ENCODE data around the gene CORO7. TPM values are rescaled to one million over a fixed set of nuclear protein-coding genes. Genes with fewer than 3 reads are reported as not detected.
"Not testable (repeated sequence)": the region's sequence is repeated elsewhere in the genome, so short reads cannot be mapped to it uniquely, and the experiment has no call there.

CORO7 gene
- polyA plus RNA-seq, 3 donors = 10.1 to 23.6 (median 18.6) TPM

GRCh38 chr16:4407543-4408322 lies 8.7 kb downstream of the CORO7 start:
- 82 to 87% (median 84%) methylated on average over 21 to 22 of the region's 22 CpGs for WGBS, 3 donors
- no peak overlapping the region for H3K27ac ChIP-seq (ENCODE audit: low read depth, low read length)

DNA sequence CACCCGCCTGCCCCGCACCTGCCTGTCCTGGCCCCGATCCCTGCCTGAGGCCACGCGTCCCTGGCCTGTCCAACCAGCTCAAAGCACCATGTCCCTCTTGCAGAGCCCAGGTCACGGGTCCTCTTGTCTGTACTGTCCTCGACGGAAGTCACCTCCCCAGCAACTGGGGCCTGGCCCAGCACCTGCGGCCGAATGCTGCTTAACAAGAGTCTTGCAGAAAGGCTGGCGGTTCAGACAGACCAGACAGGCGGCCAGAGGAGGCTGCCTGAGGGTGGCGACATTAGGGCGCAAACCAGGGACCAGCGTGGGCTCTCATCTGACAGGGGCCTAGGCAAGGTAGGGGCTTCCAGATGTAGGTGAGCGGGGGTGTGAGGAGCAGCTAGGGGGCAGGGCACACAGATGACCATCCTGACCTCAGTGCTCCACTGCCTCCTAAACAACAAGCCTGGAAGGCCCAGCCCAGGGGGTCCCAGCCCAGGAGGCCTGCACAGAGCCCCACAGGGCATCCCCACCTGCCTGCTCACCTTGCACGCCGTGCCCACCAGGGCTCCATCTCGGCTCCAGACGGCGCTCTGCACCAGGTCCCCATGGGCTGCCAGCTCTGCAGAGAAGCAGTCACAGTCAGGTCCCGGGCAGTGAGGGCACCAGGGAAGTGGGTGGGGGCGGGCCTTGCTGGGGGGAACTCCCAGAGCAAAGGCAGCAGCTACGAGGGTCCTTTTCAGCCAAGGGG lies 11.3 kb downstream of the CORO7 start:
- 90 to 92% (median 90%) methylated on average over 23 to 24 of the region's 24 CpGs for WGBS, 3 donors
- H3K27ac ChIP-seq (ENCODE audit: low read depth, low read length) = no peak overlapping the region

DNA sequence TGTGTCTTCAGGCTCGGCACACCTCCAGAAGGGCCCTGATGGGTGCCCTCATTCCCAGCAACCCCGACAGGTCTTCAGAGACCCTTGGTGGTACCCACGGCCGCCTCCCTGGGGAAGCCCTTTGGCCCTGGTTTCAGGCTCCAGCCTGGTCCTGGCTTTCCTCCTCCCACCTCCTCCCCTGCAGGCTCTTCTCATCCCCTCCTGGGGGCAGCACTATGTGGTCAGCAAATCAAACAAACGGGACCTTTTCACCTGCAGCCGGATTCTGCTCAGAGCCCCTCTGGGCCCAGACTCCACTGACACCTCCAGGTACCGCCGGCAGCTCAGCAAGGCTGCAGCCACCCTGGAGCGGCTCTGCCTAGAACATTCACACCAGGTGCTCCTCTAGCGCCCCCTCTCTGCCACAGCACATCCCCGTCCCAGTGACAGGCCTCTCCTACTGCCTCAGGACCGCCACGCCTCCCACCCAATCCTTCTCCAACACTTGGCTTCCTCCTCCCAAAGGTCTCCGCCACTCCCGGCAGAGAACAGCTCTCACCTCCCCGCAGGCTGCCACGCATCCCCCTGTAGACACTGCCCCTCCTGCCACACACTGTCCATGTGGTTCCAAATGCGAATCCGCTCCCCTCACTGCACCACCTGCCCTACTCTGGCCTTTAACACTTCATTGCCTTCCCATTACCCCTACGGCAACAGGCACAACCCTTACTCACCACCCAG lies 12.0 kb downstream of the CORO7 start:
- no peak overlapping the region for H3K27ac ChIP-seq (ENCODE audit: low read depth, low read length)
- 74 to 83% (median 83%) methylated on average over 20 of the region's 20 CpGs for WGBS, 3 donors

- H3K27ac ChIP-seq (ENCODE audit: low read depth, low read length) = no peak overlapping the region
- 78 to 87% (median 86%) methylated on average over 24 of the region's 24 CpGs for WGBS, 3 donors
These were observed 13.1 kb downstream of the CORO7 start for GRCh38 chr16:4403133-4403949.

DNA sequence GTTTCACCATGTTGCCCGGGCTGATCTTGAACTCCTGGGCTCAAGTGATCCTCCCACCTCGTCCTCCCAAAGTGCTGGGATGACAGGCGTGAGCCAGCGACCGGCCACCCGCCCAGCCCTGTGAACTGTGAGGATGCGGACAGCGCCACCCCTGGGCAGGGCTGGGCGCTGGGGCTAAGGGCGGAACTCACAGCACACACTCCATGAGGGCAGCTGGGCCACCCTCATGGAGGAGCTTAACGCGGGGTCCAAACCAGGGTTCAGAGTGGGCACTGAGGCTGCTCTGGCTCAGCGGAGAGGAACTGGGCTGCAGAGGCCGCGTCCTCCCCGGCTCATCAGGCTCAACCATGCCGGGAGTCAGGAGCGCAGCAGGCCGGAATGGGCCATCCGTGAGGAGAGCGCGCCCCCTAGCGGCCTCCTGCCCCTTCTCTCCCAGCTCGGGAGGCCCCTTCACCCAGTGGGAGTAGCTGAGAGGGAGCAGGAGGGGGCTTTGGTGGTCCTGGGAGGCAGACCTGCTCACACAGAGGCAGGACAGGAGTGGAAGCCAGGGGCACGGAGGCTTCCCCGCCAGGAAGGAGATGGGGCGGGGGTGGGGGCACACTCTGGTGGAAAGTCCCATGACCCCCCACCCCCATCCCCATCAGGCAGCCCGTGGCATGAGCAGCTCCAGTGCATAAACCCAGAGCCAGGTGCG lies 13.8 kb downstream of the CORO7 start:
- WGBS, 3 donors = 18 to 33% (median 27%) methylated on average over 26 to 29 of the region's 29 CpGs
- H3K27ac ChIP-seq (ENCODE audit: low read depth, low read length) = no peak overlapping the region

DNA sequence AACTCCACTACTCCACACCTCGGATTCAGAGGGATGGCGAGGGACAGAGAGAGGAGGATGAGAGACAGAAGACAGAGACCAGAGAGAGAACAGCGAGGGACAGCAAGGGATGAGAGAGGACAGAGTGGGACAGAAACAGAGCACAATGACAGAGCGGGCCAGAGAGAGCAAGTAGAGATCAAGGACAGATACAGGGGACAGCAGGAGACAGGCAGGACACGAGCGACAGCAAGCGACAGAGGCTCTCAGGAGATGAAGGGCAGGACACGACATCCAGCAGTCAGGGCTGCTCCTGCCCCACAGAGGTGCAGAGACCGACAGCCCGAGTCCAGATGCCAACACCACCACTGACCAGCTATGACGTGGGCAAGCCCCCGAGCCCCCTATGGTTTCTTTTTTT lies 14.9 kb downstream of the CORO7 start:
- 92 to 99% (median 94%) methylated on average over 12 of the region's 12 CpGs for WGBS, 3 donors
- H3K27ac ChIP-seq (ENCODE audit: low read depth, low read length) = no peak overlapping the region

DNA sequence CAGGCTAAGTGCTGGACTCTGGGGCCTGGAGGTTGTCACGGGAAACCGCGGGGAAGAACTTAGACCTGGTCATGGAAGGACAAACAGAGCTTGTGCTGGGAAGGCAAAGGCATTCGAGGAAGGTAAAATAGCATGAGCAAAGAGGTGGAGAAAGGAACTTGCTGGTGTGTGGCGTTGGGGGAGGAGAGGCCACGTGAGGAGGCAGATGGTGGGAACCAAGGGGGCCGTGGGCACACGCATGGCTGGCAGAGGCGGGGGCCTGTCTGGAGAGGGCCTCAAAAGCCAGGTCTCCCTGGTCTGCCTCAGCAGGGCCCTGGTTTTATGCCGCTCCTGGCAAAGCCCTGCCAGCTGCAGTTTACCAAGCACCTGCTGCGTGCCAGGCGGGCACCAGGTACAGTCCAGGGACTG lies 15.3 kb downstream of the CORO7 start:
- 91 to 94% (median 92%) methylated on average over 9 to 12 of the region's 12 CpGs for WGBS, 3 donors
- no peak overlapping the region for H3K27ac ChIP-seq (ENCODE audit: low read depth, low read length)

DNA sequence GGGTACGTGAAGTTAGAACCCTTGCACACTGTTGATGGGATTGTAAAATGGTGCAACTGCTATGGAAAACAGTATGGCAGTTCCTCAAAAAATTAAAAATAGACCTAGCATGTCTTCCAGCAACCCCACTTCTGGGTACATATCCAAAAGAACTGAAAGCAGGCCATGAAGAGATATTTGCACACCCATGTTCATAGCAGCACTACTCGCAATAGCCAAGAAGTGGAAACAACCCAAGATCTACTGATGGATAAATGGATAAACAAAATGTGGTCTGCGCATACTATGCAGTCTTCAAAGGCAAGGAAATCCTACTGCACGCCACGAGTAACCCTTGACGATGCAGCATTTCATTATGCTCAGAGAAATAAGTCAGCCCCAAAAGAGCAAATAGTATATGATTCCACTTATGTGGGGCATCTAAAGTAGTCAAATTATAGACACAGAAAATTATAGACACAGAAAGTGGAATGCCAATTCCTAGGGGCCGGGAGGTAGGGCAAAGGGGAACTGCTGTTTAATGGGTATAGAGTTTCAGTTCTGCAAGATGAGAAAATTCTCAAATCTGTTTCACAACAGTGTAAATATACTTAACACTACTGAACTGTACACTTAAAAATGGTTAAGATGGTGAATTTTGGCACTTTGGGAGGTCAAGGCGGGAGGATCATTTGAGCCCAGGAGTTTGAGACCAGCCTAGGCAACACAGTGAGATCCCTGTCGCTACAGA lies 17.2 kb downstream of the CORO7 start:
- 90 to 95% (median 94%) methylated on average over 9 of the region's 9 CpGs for WGBS, 3 donors
- no peak overlapping the region for H3K27ac ChIP-seq (ENCODE audit: low read depth, low read length)

DNA sequence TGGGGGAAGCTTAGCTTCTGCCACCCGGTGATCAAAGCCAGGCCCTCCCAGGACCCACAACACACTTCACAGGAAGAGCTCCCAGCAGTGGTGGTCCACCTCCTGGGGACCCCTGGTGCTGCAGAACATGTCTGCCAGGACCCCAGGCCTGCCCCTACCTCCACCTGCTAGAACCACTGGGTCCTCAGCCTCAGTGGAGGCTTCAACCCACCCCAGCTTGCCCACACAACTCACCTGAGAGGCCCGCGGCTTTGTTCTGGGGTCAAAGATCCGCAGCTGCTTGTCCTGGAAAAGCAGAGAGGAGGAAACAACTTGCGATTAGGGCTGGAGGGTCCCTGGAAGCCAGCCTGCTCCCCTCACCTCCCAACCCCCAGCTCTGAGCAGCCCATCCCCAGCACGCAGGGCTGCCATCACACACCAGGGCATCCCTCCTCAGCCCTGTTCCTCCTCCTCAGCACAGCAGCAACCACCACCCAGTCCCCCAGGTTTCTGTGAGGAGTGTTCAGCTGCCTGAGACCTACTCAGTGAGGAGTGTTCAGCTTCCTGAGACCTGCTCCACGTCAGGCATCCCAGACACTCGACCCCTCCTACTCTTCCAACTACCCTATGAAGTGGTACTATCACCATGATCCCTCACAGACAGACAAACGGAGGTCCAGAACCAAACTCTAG lies 21.2 kb downstream of the CORO7 start:
- H3K27ac ChIP-seq (ENCODE audit: low read depth, low read length) = no peak overlapping the region
- WGBS, 3 donors = 83 to 91% (median 85%) methylated on average over 8 to 9 of the region's 9 CpGs

DNA sequence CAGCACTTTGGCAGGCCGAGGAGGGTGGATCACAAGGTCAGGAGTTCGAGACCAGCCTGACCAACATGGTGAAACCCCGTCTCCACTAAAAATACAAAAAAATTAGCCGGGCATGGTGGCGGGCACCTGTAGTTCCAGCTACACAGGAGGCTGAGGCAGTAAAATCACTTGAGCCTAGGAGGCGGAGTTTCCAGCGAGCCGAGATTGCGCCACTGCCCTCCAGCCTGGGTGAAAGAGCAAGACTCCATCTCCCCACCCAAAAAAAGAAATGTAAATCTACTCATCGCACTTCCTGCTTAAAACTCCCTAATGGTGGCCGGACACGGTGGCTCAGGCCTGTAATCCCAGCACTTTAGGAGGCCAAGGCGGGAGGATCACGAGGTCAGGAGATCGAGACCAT lies 22.5 kb downstream of the CORO7 start:
- not testable (repeated sequence) for H3K27ac ChIP-seq (ENCODE audit: low read depth, low read length)
- 91 to 96% (median 94%) methylated on average over 15 of the region's 15 CpGs for WGBS, 3 donors

DNA sequence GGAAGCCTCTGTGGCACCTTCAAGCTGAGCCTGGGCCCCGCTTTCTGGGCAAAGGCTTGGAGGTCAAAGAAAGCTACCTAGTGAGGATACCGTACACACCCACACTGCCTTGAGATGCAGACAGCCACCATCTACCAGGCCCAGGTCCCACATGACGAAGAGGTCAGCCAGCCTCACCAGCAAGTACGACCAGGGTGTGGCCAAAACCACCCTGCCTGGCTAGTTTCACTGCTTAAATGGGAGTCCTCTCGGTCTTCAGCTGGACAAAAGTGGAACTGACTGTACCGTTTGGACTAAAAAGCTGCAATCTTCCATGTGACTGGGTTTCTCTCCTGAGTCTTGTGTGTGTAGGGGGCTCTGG lies 23.2 kb downstream of the CORO7 start:
- no peak overlapping the region for H3K27ac ChIP-seq (ENCODE audit: low read depth, low read length)
- 61 to 80% (median 70%) methylated on average over 6 of the region's 6 CpGs for WGBS, 3 donors

GRCh38 chr16:4392382-4393239 lies 23.8 kb downstream of the CORO7 start:
- 56 to 59% (median 59%) methylated on average over 24 to 27 of the region's 27 CpGs for WGBS, 3 donors
- peak overlapping the region; percentile 12 for H3K27ac ChIP-seq (ENCODE audit: low read depth, low read length)

DNA sequence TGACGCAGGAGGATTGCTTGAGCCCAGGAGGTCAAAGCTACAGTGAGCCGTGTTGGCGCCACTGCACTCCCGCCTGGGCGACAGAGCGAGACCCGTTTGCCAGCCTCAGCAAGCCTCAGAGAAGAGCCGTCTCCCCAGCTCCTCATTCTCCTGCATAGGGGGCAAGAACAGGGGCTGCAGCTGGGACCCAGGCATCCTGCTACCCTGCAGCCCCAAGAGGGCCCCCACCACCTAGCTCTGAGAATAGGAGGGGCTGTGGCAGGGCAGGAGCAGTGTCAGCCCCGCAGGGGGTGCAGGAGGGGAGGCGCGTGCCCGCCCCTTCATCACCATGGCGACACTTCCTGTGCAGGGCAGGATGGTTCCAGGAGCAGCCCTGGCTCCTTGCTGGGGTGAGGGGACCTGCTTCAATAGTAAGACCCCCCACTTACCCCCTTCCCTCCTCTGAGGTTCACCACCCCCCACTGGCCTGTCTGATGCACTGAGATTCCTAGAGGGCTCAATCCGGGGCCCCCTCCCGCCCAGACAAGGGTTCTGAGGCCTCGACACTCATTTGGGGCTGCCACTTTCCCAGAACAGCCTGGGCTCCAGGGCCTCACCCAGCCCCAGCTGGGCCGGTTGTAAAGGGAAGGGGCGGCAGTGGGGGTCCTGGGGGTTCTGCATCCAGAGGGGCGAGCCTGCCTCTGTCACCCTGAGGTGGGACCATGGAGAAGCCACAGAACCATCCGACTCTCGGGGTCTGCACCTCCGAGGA lies 24.6 kb downstream of the CORO7 start:
- 87 to 89% (median 88%) methylated on average over 20 to 22 of the region's 22 CpGs for WGBS, 3 donors
- no peak overlapping the region for H3K27ac ChIP-seq (ENCODE audit: low read depth, low read length)

DNA sequence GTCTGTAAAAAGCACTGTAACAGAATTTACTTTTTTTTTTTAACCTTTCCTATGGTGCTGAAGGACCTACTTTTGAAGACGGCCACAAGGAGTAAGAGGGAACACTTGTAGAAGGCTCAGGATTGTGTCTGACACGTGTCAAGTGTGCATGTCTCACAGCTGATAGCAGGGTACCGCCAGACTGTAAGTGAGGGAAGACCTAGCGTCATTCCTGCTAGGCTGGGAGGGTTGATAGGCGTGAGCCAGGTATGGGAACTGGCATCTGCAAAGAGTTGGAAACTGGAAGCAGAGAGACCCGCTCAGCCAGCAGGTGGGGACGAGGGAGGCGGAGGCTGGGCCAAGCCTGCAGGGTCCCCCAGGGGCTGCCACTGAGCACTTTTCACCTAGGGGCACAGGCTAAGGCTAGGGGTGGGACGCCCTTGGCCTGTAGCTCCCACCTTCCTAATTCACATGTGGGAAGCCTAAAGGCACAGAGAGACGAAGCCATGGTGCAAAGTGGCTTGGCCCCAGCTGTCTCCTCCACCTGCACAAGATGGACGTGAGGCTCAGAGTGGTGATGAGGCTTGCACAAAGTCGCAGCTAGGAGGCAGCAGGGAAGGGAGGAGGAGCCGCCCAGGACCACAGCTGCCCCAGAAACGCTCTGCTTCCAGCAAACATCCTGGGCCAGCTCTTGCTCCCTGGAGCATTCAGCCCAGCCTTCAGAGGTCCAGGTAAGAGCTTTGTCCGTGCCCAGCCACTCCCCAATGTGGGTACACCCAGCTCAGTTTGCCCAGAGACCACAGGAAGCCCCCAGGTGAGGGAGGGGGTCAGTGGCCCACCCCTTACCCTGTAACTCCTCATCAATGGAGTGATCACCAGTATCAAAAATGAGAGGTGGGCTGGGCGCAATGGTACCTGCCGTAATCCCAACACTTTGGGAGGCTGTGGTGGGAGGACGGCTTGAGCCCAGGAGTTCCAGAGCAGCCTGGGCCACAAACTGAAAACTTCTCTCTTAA lies 25.8 kb downstream of the CORO7 start:
- WGBS, 3 donors = 88 to 91% (median 89%) methylated on average over 18 of the region's 18 CpGs
- no peak overlapping the region for H3K27ac ChIP-seq (ENCODE audit: low read depth, low read length)

All from adipose tissue (tissue), 3 donors.